Vagina (tissue), 2 donors: ENCODE measurements around the gene NNMT.

Experiments used
- CTCF ChIP-seq, 3 experiments: fragments of 450-650 bp in 2 of 3; fragments of 200-600 bp in 1 of 3; sonication (generic) in 1 of 3; IDR thresholded peaks; one replicate each; pipeline ENCODE4 v1.5.1; 2017 to 2019; ENCODE audit warnings: antibody characterized with exemption in 3 of 3, mild to moderate bottlenecking in 2 of 3, moderate library complexity in 2 of 3
- POLR2AphosphoS5 ChIP-seq, 2 donors: sonication (generic); formaldehyde crosslinking; IDR thresholded peaks; one replicate each; pipeline ENCODE4 v1.9.0; 2017; ENCODE audit warnings: antibody characterized with exemption in 2 of 2, mild to moderate bottlenecking in 2 of 2, low read depth in 1 of 2; ENCODE audit not compliant: insufficient read depth in 1 of 2

- TF ChIP-seq POLR2AphosphoS5 (IDR thresholded peaks at IDR 0.05; ENCODE audit: insufficient read depth in 1 of 2, low read depth in 1 of 2): no peak
- TF ChIP-seq CTCF (IDR thresholded peaks at IDR 0.05): no peak
Measured at GRCh38 chr11:114326151-114326550, 30.0 kb downstream of the NNMT start.
